ENCODE data around the gene PTPRC.

The PTPRC gene

GRCh38 chr1:198761859-198762616, 123.2 kb downstream of the PTPRC start:
- DNase-seq (ENCODE audit: low read depth, low spot score): no peak

GRCh38 chr1:198763298-198763714, 124.5 kb downstream of the PTPRC start:
- DNase-seq (ENCODE audit: low read depth, low spot score): no peak

- no peak for DNase-seq (ENCODE audit: low read depth, low spot score)
Measured at GRCh38 chr1:198764748-198765147, 125.9 kb downstream of the PTPRC start.

- DNase-seq (ENCODE audit: low read depth, low spot score): no peak
Measured at GRCh38 chr1:198765416-198765815, 126.6 kb downstream of the PTPRC start.

GRCh38 chr1:198771563-198772153, 132.8 kb downstream of the PTPRC start:
- no peak for DNase-seq (ENCODE audit: low read depth, low spot score)

- no peak for DNase-seq (ENCODE audit: low read depth, low spot score)
Measured at GRCh38 chr1:198772626-198773025, 133.8 kb downstream of the PTPRC start.

GRCh38 chr1:198773030-198773429, 134.2 kb downstream of the PTPRC start:
- DNase-seq (ENCODE audit: low read depth, low spot score): no peak

GRCh38 chr1:198773523-198773922, 134.7 kb downstream of the PTPRC start:
- no peak for DNase-seq (ENCODE audit: low read depth, low spot score)

GRCh38 chr1:198774421-198774820, 135.6 kb downstream of the PTPRC start:
- DNase-seq (ENCODE audit: low read depth, low spot score): no peak

GRCh38 chr1:198775606-198776005, 136.8 kb downstream of the PTPRC start:
- no peak for DNase-seq (ENCODE audit: low read depth, low spot score)

GRCh38 chr1:198776602-198777029, 137.8 kb downstream of the PTPRC start:
- no peak for DNase-seq (ENCODE audit: low read depth, low spot score)

GRCh38 chr1:198778049-198778448, 139.2 kb downstream of the PTPRC start:
- no peak for DNase-seq (ENCODE audit: low read depth, low spot score)

GRCh38 chr1:198780376-198780775, 141.5 kb downstream of the PTPRC start:
- no peak for DNase-seq (ENCODE audit: low read depth, low spot score)

GRCh38 chr1:198788561-198789064, 149.8 kb downstream of the PTPRC start:
- DNase-seq (ENCODE audit: low read depth, low spot score): peak; percentile 64

GRCh38 chr1:198793714-198794113, 154.9 kb downstream of the PTPRC start:
- DNase-seq (ENCODE audit: low read depth, low spot score): no peak

- DNase-seq (ENCODE audit: low read depth, low spot score): no peak
Measured at GRCh38 chr1:198794498-198794897, 155.7 kb downstream of the PTPRC start.

- no peak for DNase-seq (ENCODE audit: low read depth, low spot score)
Measured at GRCh38 chr1:198797656-198798055, 158.8 kb downstream of the PTPRC start.

- no peak for DNase-seq (ENCODE audit: low read depth, low spot score)
Measured at GRCh38 chr1:198798923-198799386, 160.1 kb downstream of the PTPRC start.

- no peak for DNase-seq (ENCODE audit: low read depth, low spot score)
Measured at GRCh38 chr1:198805498-198806151, 166.8 kb downstream of the PTPRC start.

GRCh38 chr1:198806861-198807260, 168.0 kb downstream of the PTPRC start:
- no peak for DNase-seq (ENCODE audit: low read depth, low spot score)
